Activated B cell treated with CpG ODN at 0.5 μM for 24 hours (primary cell): ENCODE measurements around the gene TOR4A. TPM values are rescaled to one million over a fixed set of nuclear protein-coding genes. Genes with fewer than 3 reads are reported as not detected.

Experiments used
- ATAC-seq: fragments of 200-7000 bp; cut with Tn5 transposase; one replicate; pipeline ENCODE4 v1.10.0; 2021; ENCODE audit warnings: low read depth, mild to moderate bottlenecking, moderate library complexity
- CTCF ChIA-PET: fragments of 350-600 bp; sonication (Branson Sonifier 250); formaldehyde crosslinking; loops from one replicate; lab custom pipeline; 2021; ENCODE audit warnings: antibody characterized with exemption; lab: Charles Lee
- POLR2A ChIA-PET: fragments of 350-600 bp; sonication (Branson Sonifier 250); formaldehyde crosslinking; loops from one replicate; lab custom pipeline; 2021; ENCODE audit warnings: antibody characterized with exemption; lab: Charles Lee
- DNase-seq: peaks from one replicate; pipeline ENCODE4 v3.0.0; 2022
- H3K27ac Mint-ChIP-seq: one replicate; pipeline ENCODE4 v1.8.0; 2020; ENCODE audit warnings: mixed read lengths
- H3K27me3 Mint-ChIP-seq: one replicate; pipeline ENCODE4 v1.8.0; 2021; ENCODE audit warnings: mixed read lengths
- H3K36me3 Mint-ChIP-seq: one replicate; pipeline ENCODE4 v1.8.0; 2021; ENCODE audit warnings: low read depth, mixed read lengths
- H3K4me1 Mint-ChIP-seq: one replicate; pipeline ENCODE4 v1.8.0; 2021; ENCODE audit warnings: mixed read lengths
- H3K4me3 Mint-ChIP-seq: one replicate; pipeline ENCODE4 v1.8.0; 2020; ENCODE audit warnings: mild to moderate bottlenecking, mixed read lengths
- H3K9me3 Mint-ChIP-seq: one replicate; pipeline ENCODE4 v1.8.0; 2020; ENCODE audit warnings: mixed read lengths
- CTCF ChIP-seq: fragments of 200-600 bp; IDR thresholded peaks from one replicate; pipeline ENCODE4 v1.8.0; 2022; ENCODE audit warnings: antibody characterized with exemption, mild to moderate bottlenecking
- intact Hi-C: fragments of 100-400 bp; cut with micrococcal nuclease; formaldehyde crosslinking; loops from one replicate; pipeline ENCODE4 v1.15.1; 2024
- total RNA-seq: library from RNA; stranded (reverse); gene quantifications from 2 replicates; pipeline ENCODE4 v1.2.3, GENCODE V29; 2022

TOR4A gene
- total RNA-seq, 1 donor from 2014 or later = 9.1 TPM

- CTCF ChIA-PET = interaction anchor here (0.7 kb wide), 1 partner anchor 10 kb away, joined by 3 read pairs; no protein-coding TSS in a partner anchor
- no peak for TF ChIP-seq CTCF
- ATAC-seq (no peak), DNase-seq (no peak)
- no peaks in the 10 kb centered on the region for H3K27me3 Mint-ChIP-seq
- H3K4me1 Mint-ChIP-seq = peaks cover 19% of the 10 kb centered on the region
- POLR2A ChIA-PET = interaction anchor here (0.6 to 8.5 kb wide), 2 partner anchors 11 to 15 kb away, joined by 3 to 160 read pairs; partner anchors contain the start of gene TUBB4B
- H3K9me3 Mint-ChIP-seq = no peaks in the 10 kb centered on the region
- intact Hi-C loops = no loop called here
- H3K4me3 Mint-ChIP-seq = no peak overlapping the region
- peaks cover 9% of the 10 kb centered on the region for H3K36me3 Mint-ChIP-seq
- H3K27ac Mint-ChIP-seq = no peak overlapping the region
These were observed 24.7 kb upstream of the TOR4A start for GRCh38 chr9:137252555-137253506.

DNA sequence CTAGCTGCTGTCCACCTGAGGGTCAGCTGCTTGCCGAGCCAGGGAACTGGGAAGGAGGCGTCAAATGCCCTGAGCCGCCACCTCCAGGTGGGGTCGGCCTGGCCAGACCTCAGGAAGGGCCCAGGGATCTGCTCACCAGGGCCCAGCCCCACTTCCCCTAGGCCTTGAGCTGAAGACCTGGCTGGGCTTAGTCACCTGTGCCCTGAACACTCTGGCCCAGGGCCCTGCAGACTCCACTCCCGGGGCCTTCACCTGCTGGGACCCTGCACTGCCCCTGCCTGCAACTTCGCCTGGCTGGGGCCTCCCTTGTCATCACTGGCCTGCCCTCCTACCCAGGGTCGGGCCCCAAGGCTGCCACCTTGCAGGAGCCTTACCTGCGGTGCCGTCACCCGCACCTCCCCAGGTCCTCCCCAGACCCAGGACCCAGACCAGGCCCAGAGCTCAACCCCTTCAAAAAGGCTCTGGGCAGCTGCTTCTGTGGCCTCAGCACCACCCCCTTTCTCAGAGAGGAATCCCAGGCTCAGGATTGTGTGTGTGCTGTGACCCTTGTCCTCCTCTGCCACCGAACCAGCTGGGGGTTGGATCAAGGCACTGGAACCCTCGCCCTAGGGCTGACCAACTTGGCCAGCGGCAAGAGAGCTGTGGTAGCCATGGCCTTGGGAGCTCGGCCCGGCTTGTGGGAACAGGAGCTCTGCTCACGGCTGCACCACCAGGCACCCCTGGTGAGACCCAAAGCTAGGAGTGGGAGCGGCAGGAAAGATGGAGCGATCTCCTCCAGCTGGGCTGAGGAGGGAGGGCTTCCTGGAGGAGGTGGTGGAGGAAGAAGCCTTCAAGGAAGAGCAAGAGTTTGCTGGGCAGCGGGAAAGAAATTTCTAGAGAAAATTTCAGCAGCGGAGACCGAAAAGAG, 23.6 kb upstream of the TOR4A start:
- Mint-ChIP-seq H3K27me3 (no peaks in the 10 kb centered on the region), H3K36me3 (peaks cover 16% of the 10 kb centered on the region), H3K27ac (peak overlapping the region; percentile 72), H3K4me3 (peak overlapping the region; percentile 83), H3K9me3 (no peaks in the 10 kb centered on the region), H3K4me1 (peaks cover 19% of the 10 kb centered on the region)
- intact Hi-C loops = no loop called here
- CTCF ChIA-PET = interaction anchor here (0.7 to 1.6 kb wide), 3 partner anchors 11 to 207 kb away, joined by 3 to 10 read pairs (median 3); no protein-coding TSS in a partner anchor
- DNase-seq (no peak), ATAC-seq (no peak)
- POLR2A ChIA-PET = interaction anchor here (0.6 to 8.5 kb wide), 10 partner anchors 12 to 525 kb away, joined by 3 to 160 read pairs (median 4); partner anchors contain the start of genes TOR4A, TPRN and TUBB4B
- TF ChIP-seq CTCF = no peak

DNA sequence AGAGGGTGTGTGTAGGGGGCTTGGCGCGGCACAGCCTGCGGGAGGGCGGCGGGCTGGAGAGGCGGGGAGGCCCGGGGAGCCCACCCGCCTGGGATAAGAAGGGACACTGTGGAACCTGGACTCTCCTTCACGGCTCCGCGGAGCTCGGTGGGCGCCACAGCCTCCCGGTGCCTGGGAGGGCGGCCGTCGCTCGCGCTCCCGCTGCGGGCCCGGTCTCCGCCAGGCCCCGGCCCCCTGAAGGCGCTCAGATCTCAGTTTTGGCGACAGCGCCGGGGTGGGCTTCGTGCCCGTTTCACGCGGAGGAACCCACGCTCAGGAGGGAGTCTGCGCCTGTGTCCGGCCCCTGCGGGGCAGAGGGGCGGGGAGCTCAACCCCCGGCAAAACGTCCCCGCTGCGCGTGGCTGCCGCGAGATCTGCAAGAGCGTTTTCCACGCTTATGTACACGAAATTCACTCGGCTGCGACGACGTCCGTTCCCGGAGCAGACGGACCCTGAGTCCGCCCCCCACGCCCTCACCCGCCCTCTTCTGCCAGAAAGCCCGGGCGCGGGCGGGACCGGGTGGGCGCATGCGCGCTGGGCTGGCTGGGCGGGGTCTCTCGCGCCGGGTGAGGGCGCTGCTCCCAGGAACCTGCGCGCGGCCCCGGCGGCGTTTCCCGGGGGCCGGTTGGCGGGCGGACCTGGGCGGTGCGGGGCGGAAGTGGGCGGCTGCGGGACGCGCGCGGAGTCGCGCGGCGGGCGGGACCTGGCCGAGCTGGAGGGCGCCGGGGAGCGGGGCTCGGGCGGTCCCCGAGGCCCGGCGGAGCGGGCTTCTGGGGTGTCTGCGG, 22.7 kb upstream of the TOR4A start, which contains the start of gene NELFB:
TSS of gene NELFB (plus strand) at position 704 of the 824 bp plus-strand sequence.
- intact Hi-C loops = loop anchor here (1.0 kb wide), 2 partner anchors 13 to 14 kb away; partner anchors contain the start of gene TUBB4B
- Mint-ChIP-seq H3K9me3 (no peaks in the 10 kb centered on the region), H3K4me1 (peaks cover 19% of the 10 kb centered on the region), H3K27me3 (no peaks in the 10 kb centered on the region), H3K4me3 (peak within 1 kb of the TSS; percentile 90), H3K36me3 (peaks cover 21% of the 10 kb centered on the region), H3K27ac (peak within 1 kb of the TSS; percentile 72)
- DNase-seq (peak; percentile 100), ATAC-seq (peak; percentile 90)
- TF ChIP-seq CTCF = no peak
- ChIA-PET POLR2A (interaction anchor here (0.6 to 8.5 kb wide), 12 partner anchors 9 to 526 kb away, joined by 3 to 160 read pairs (median 4); partner anchors contain the start of genes TOR4A, TPRN and TUBB4B), CTCF (interaction anchor here (0.7 to 1.6 kb wide), 2 partner anchors 18 to 208 kb away, joined by 3 to 10 read pairs; no protein-coding TSS in a partner anchor)

DNA sequence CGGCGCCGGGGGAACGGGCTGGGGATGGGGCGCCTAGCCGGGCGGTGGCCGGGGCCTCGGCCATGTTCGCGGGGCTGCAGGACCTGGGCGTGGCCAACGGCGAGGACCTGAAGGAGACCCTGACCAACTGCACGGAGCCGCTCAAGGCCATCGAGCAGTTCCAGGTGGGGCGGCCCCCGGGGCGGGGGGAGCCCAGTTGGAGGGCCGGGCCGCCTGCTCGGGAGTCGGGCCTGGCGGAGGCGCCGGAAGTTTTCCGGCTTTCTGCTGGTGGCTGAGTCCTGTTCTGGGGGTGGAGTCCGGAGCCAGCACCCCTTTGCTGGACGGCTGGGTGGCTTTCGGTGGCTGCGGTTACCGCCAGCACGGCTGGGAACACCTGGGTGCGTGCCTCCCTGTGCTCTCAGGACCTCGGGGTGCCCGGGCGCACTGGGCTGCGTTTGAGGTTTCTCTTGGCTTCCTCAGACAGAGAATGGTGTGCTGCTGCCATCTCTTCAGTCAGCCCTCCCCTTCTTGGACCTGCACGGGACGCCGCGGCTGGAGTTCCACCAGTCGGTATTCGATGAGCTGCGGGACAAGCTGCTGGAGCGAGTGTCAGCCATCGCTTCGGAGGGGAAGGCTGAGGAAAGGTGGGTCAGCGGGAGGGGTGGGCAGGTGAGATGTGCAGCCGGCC, 21.9 kb upstream of the TOR4A start:
- POLR2A ChIA-PET = interaction anchor here (0.6 to 8.5 kb wide), 8 partner anchors 10 to 179 kb away, joined by 3 to 160 read pairs (median 8); partner anchors contain the start of genes TOR4A and TUBB4B
- Mint-ChIP-seq H3K27me3 (no peaks in the 10 kb centered on the region), H3K4me1 (peaks cover 19% of the 10 kb centered on the region), H3K36me3 (peaks cover 21% of the 10 kb centered on the region), H3K27ac (no peak overlapping the region), H3K9me3 (no peaks in the 10 kb centered on the region), H3K4me3 (peak overlapping the region; percentile 90)
- CTCF ChIA-PET = interaction anchor here (1.6 kb wide), 1 partner anchor 19 kb away, joined by 10 read pairs; no protein-coding TSS in a partner anchor
- intact Hi-C loops = loop anchor here (1.0 kb wide), 2 partner anchors 13 to 14 kb away; partner anchors contain the start of gene TUBB4B
- DNase-seq (no peak), ATAC-seq (no peak)
- no peak for TF ChIP-seq CTCF
